22Rv1 (cell line): ENCODE results near the gene HES4.

ENCODE experiments used
- ZFX ChIP-seq: fragments of 450-650 bp; IDR thresholded peaks from 2 replicates; pipeline ENCODE4 v1.6.1; 2017; ENCODE audit warnings: antibody characterized with exemption, borderline replicate concordance
- TF ChIP-seq, protein P1 (sequence below): fragments of 450-650 bp; IDR thresholded peaks from 2 replicates; pipeline ENCODE4 v1.5.1; 2017; ENCODE audit warnings: mild to moderate bottlenecking

DNA sequence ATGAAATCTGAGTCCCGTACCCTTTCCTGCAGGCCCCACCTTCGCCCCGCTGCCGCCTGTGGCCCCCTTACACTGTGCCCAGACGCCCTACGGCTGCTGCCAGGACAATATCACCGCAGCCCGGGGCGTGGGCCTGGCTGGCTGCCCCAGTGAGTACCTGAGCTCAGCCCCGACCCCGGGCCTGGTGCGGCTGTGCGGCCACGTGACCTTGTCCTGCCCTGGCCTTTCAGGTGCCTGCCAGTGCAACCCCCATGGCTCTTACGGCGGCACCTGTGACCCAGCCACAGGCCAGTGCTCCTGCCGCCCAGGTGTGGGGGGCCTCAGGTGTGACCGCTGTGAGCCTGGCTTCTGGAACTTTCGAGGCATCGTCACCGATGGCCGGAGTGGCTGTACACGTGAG lies 45.2 kb upstream of the HES4 start:
- TF ChIP-seq, protein P1, sequence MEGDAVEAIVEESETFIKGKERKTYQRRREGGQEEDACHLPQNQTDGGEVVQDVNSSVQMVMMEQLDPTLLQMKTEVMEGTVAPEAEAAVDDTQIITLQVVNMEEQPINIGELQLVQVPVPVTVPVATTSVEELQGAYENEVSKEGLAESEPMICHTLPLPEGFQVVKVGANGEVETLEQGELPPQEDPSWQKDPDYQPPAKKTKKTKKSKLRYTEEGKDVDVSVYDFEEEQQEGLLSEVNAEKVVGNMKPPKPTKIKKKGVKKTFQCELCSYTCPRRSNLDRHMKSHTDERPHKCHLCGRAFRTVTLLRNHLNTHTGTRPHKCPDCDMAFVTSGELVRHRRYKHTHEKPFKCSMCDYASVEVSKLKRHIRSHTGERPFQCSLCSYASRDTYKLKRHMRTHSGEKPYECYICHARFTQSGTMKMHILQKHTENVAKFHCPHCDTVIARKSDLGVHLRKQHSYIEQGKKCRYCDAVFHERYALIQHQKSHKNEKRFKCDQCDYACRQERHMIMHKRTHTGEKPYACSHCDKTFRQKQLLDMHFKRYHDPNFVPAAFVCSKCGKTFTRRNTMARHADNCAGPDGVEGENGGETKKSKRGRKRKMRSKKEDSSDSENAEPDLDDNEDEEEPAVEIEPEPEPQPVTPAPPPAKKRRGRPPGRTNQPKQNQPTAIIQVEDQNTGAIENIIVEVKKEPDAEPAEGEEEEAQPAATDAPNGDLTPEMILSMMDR: no peak
- no peak for TF ChIP-seq ZFX
